ENCODE results near the gene SNX25.

DNA sequence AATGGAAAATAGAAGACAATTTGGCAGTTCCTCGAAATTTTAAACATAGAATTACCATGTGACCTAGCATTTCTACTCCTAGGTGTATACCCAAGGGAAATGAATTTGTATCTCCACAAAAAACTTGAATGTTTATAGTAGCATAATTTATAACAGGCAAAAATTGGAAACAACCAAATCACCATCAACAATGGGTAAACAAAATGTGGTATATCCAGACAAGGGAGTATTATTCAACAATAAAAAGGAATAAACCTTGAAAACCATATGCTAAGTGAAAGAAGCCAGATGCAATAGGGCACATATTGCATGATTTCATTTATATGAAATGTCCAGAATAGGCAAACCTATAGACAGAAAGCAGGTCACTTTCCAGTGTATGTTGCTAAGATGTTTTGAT lies 83.8 kb downstream of the SNX25 start:
- TF ChIP-seq, protein P1, sequence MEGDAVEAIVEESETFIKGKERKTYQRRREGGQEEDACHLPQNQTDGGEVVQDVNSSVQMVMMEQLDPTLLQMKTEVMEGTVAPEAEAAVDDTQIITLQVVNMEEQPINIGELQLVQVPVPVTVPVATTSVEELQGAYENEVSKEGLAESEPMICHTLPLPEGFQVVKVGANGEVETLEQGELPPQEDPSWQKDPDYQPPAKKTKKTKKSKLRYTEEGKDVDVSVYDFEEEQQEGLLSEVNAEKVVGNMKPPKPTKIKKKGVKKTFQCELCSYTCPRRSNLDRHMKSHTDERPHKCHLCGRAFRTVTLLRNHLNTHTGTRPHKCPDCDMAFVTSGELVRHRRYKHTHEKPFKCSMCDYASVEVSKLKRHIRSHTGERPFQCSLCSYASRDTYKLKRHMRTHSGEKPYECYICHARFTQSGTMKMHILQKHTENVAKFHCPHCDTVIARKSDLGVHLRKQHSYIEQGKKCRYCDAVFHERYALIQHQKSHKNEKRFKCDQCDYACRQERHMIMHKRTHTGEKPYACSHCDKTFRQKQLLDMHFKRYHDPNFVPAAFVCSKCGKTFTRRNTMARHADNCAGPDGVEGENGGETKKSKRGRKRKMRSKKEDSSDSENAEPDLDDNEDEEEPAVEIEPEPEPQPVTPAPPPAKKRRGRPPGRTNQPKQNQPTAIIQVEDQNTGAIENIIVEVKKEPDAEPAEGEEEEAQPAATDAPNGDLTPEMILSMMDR (tag by site-specific recombination; IDR thresholded peaks at IDR 0.05): no peak
- TF ChIP-seq ZFHX2 (tag by site-specific recombination; conservative IDR thresholded peaks at IDR 0.05): no peak
- no peak for TF ChIP-seq PATZ1 (tag by site-specific recombination; IDR thresholded peaks at IDR 0.05)
- TF ChIP-seq ZNF837 (tag by site-specific recombination; IDR thresholded peaks at IDR 0.05): no peak
- TF ChIP-seq ZNF510 (tag by site-specific recombination; IDR thresholded peaks at IDR 0.05; ENCODE audit: insufficient replicate concordance): no peak
- no peak for TF ChIP-seq SETDB1 (IDR thresholded peaks at IDR 0.05; ENCODE audit: insufficient read length, low read length)
- TF ChIP-seq ZNF175 (tag by site-specific recombination; IDR thresholded peaks at IDR 0.05): no peak
- TF ChIP-seq ZNF558 (tag by site-specific recombination; IDR thresholded peaks at IDR 0.05): no peak
